C4-2B (cell line): Measurements from ENCODE around the gene KRTAP12-3.

Source experiments
- ZFX ChIP-seq: fragments of 450-650 bp; IDR thresholded peaks from 2 replicates; pipeline ENCODE4 v1.6.1; 2017
- TF ChIP-seq, protein P1 (sequence below): fragments of 450-650 bp; conservative IDR thresholded peaks from 2 replicates; pipeline ENCODE4 v1.5.1; 2017; ENCODE audit warnings: mild to moderate bottlenecking

DNA sequence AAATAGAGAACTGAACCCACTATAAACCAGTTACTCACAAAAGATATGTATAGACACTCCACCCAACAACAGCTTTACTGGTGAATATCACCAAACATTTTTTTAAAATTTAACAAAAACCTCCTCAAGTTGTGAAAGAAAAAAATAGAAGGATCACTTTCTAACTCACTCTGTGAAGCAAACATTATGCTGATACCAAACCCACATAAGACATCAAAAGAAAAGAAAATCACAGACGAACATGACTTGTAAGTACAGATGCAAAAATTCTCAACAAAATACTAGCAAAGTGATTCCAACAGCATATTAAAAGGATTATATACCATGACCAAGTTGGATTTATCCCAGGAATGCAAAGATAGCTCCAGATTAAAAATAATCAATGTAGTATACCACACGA lies 34.0 kb downstream of the KRTAP12-3 start:
- TF ChIP-seq, protein P1, sequence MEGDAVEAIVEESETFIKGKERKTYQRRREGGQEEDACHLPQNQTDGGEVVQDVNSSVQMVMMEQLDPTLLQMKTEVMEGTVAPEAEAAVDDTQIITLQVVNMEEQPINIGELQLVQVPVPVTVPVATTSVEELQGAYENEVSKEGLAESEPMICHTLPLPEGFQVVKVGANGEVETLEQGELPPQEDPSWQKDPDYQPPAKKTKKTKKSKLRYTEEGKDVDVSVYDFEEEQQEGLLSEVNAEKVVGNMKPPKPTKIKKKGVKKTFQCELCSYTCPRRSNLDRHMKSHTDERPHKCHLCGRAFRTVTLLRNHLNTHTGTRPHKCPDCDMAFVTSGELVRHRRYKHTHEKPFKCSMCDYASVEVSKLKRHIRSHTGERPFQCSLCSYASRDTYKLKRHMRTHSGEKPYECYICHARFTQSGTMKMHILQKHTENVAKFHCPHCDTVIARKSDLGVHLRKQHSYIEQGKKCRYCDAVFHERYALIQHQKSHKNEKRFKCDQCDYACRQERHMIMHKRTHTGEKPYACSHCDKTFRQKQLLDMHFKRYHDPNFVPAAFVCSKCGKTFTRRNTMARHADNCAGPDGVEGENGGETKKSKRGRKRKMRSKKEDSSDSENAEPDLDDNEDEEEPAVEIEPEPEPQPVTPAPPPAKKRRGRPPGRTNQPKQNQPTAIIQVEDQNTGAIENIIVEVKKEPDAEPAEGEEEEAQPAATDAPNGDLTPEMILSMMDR: no peak
- TF ChIP-seq ZFX: no peak
